ENCODE results near the gene ZFP62.
"Not testable (repeated sequence)": the region's sequence is repeated elsewhere in the genome, so short reads cannot be mapped to it uniquely, and the experiment has no call there.

ZFP62 gene

DNA sequence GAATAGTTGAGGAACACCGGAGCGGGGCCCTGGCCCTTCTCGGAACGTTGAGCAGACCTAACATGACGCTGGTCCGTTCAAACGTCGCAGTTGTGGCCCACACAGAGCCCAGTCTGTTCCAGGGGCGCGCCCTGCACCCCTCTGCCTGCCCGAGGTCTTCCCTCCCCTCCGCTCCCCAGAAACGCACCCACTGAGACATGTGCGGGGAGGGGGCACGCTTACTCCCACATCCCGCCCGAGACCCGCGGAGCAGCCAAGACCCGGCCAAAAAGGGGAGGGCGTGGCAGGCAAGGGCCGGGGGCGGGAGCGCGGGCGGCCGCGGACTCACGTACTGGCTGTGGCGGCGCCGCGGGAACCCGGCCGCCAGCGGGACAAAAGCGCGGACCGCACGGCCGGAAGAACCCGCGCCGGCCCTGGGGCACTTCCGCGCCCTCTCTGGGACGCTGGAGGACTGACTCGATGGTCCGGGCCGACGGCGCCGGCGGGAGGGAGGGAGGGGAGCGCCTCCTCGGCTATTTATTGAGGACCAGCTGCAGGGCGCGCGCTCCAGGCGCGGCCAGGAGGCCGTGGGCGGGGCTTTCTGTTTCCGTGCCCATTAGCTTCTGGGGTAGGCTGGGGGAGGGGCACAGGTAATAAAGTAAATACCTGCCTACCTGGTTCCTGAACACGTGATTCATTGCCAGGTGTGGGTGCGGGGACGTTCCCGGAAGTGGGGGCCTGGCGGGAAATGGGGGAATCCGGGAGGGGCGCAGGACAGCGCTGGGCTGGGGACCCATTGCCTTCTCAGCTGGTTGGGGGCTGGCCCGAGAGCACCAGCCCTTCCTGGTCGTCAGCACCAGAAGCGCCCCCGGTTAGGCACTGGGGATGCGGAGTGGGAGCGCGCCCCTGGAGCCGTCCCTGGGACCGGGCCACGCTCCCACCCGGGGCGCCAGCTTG lies at the start of gene ZFP62:
Gene ZFP62 (minus strand): TSS at position 390 of the 936 bp plus-strand sequence. CDS start 57 bp downstream, at position 333.
- Histone ChIP-seq H3K9me3 (ENCODE audit: insufficient read depth, low read depth, low read length) (no peaks in the 10 kb centered on the region), H3K36me3 (ENCODE audit: insufficient read depth, low read depth, low read length) (peaks cover under 1% of the 10 kb centered on the region), H3K27ac (ENCODE audit: low read length) (peak within 1 kb of the TSS; percentile 70), H3K9ac (ENCODE audit: low read depth, low read length) (peak within 1 kb of the TSS; percentile 88), H3K4me3 (ENCODE audit: low read length) (peak within 1 kb of the TSS; percentile 76), H3K27me3 (ENCODE audit: insufficient read depth, low read length) (no peaks in the 10 kb centered on the region), H3K4me1 (ENCODE audit: insufficient read depth, low read length) (peaks cover 7% of the 10 kb centered on the region; the same call in 1 of the 2 replicates)

DNA sequence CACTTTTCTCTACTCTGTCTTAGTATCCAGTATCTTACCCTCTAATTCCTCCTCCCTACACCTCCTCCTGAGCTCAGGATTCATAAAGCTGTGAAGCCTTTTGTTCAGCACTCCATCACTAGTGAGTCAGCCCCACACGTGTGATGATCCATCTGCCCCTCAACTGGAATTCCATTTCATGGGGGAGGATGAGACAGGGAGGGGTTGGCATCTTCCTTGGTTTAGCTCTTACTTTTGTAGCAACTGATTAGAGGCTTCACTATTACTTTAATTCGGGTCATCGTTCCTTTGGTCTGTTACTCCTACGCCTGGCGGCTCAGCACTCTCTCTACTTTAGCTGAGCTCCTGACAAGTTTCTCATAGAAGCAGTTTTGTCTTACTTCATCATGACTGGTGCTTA lies 49.7 kb upstream of the ZFP62 start:
- peaks cover 14% of the 10 kb centered on the region; the same call in 1 of the 2 replicates for H3K4me1 ChIP-seq (ENCODE audit: insufficient read depth, low read length)
- no peaks in the 10 kb centered on the region; the same call in 1 of the 2 replicates for H3K9me3 ChIP-seq (ENCODE audit: insufficient read depth, low read depth, low read length)

DNA sequence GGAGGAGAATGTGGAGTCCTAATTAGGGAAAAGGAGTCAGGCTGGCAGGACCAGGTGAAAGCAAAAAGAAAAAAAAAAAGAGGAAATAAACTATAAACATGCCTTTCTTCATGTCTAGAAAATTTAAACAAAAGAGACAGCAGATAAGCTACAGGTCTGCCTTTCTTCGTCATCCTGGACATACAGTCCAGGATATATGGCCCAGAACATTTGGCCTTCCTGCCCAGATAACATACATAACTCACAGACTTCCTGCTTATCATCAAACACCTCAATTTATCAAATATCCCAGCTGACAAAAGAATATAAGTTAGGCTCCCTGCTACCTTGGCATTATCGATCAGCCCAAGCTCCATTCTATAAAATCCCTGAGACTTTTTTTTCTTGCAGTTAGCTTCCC lies 49.1 kb upstream of the ZFP62 start:
- Histone ChIP-seq H3K27ac (ENCODE audit: low read length) (no peak overlapping the region), H3K4me1 (ENCODE audit: insufficient read depth, low read length) (peaks cover 14% of the 10 kb centered on the region; the same call in 1 of the 2 replicates), H3K4me3 (ENCODE audit: low read length) (no peak overlapping the region), H3K9me3 (ENCODE audit: insufficient read depth, low read depth, low read length) (no peaks in the 10 kb centered on the region; the same call in 1 of the 2 replicates), H3K36me3 (ENCODE audit: insufficient read depth, low read depth, low read length) (no peaks in the 10 kb centered on the region), H3K27me3 (ENCODE audit: insufficient read depth, low read length) (no peaks in the 10 kb centered on the region), H3K9ac (ENCODE audit: low read depth, low read length) (no peak overlapping the region)

More for the DNA sequence above, 49.7 kb upstream of the ZFP62 start:
- Histone ChIP-seq H3K4me3 (ENCODE audit: low read length) (no peak overlapping the region), H3K9ac (ENCODE audit: low read depth, low read length) (no peak overlapping the region), H3K36me3 (ENCODE audit: insufficient read depth, low read depth, low read length) (no peaks in the 10 kb centered on the region), H3K27me3 (ENCODE audit: insufficient read depth, low read length) (no peaks in the 10 kb centered on the region), H3K27ac (ENCODE audit: low read length) (no peak overlapping the region)

DNA sequence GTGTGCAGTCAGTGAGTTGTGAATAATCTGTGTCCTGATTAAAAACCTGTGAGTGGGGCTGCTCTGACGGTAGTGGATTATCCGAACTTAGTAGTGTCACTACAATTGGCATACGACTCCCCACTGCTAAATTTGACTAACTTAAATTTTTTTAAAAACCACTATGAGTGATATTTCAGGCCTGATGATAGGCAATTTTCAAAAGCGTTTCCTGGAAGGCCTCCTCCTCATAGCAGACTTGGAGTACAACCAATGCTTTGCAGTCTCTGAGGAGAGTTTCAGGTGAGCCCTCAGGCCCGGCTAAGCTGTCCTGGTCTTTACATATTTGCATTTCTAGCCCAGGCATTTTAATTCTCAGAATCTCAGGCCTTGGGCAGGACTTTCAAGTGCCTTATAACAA lies 48.7 kb upstream of the ZFP62 start:
- Histone ChIP-seq H3K27me3 (ENCODE audit: insufficient read depth, low read length) (no peaks in the 10 kb centered on the region), H3K27ac (ENCODE audit: low read length) (no peak overlapping the region), H3K36me3 (ENCODE audit: insufficient read depth, low read depth, low read length) (no peaks in the 10 kb centered on the region), H3K4me3 (ENCODE audit: low read length) (no peak overlapping the region), H3K4me1 (ENCODE audit: insufficient read depth, low read length) (peaks cover 14% of the 10 kb centered on the region; the same call in 1 of the 2 replicates), H3K9ac (ENCODE audit: low read depth, low read length) (no peak overlapping the region), H3K9me3 (ENCODE audit: insufficient read depth, low read depth, low read length) (no peaks in the 10 kb centered on the region; the same call in 1 of the 2 replicates)

DNA sequence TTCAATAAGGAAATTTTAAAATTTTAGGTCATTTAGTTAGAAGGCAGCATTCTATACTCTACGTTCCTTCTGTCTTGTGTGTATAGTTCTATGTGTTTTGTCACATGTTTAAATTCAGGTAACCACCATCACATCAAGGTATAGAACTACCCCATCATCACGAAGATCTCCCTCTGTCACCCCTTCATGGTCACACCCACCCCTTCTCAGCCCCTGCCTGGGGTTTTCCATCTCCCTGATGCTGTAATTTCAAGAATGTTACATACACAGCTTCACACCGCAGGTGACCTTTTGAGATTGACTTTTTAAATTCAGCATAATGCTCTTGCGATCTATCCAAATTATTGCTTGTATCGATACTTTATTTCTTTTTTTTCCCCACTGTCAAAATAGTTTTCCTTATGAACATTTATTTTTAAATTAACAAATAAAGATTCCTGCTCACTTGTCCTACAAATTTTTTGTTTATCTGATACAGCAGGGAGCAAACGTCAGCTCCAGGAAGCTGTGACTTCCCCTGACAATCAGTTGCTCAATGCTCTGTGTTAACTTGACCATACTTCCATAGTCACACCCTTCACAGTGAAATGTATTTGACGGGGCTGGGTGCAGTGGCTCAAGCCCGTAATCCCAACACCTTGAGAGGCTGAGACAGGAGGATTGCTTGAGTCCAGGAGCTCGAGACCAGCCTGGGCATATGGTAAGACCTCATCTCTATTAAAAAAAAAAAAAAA lies 48.1 kb upstream of the ZFP62 start:
- H3K4me3 ChIP-seq (ENCODE audit: low read length) = no peak overlapping the region
- H3K9ac ChIP-seq (ENCODE audit: low read depth, low read length) = no peak overlapping the region
- H3K4me1 ChIP-seq (ENCODE audit: insufficient read depth, low read length) = peaks cover 14% of the 10 kb centered on the region; the same call in 1 of the 2 replicates
- H3K27me3 ChIP-seq (ENCODE audit: insufficient read depth, low read length) = no peaks in the 10 kb centered on the region
- H3K9me3 ChIP-seq (ENCODE audit: insufficient read depth, low read depth, low read length) = no peaks in the 10 kb centered on the region; the same call in 1 of the 2 replicates
- H3K36me3 ChIP-seq (ENCODE audit: insufficient read depth, low read depth, low read length) = no peaks in the 10 kb centered on the region
- H3K27ac ChIP-seq (ENCODE audit: low read length) = no peak overlapping the region

DNA sequence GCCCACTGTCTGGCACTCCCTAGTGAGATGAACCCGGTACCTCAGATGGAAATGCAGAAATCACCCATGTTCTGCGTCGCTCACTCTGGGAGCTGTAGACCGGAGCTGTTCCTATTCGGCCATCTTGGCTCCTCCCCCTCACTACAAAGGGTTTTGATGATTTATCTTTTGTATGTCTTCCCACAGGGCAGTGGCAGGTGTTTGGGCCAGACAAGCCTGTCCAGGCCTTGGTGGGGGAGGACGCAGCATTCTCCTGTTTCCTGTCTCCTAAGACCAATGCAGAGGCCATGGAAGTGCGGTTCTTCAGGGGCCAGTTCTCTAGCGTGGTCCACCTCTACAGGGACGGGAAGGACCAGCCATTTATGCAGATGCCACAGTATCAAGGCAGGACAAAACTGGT lies 47.3 kb upstream of the ZFP62 start:
- H3K36me3 ChIP-seq (ENCODE audit: insufficient read depth, low read depth, low read length) = no peaks in the 10 kb centered on the region
- peaks cover 14% of the 10 kb centered on the region; the same call in 1 of the 2 replicates for H3K4me1 ChIP-seq (ENCODE audit: insufficient read depth, low read length)
- no peaks in the 10 kb centered on the region for H3K27me3 ChIP-seq (ENCODE audit: insufficient read depth, low read length)
- H3K9ac ChIP-seq (ENCODE audit: low read depth, low read length) = no peak overlapping the region
- no peak overlapping the region for H3K27ac ChIP-seq (ENCODE audit: low read length)
- H3K9me3 ChIP-seq (ENCODE audit: insufficient read depth, low read depth, low read length) = no peaks in the 10 kb centered on the region; the same call in 1 of the 2 replicates
- H3K4me3 ChIP-seq (ENCODE audit: low read length) = peak overlapping the region; percentile 2; the same call in 1 of the 2 replicates

DNA sequence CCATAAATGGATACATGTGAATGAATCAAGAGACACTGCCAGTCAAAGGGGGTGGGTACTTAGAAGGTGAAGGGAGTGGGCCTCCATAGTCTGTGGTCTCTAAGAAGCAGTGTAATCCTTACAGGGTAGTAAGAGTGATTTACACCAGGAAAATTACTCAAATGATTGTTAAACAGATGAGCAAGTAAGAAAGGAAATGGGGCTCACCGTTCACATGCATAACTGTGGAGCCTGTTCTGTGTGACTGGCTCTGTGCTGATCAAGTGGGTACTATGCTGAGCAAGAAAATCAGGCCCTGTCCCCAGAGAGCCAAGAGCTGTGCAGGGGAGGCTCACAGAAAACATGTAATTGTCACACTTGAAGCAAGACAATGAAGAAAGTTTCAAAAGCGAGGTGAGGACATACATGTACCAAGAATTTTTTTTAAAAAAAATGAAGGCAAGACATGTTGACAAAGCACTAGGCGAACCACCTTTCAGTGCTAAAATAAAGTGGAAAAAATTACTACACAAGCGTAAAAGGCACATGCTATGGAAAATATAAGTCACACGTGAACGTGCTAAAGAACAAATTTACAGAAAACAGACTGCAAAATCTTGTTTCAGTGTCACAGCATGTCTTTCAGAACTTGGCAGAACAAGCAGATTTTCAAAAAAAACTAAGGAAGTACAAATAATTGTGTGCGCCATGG lies 40.4 kb upstream of the ZFP62 start:
- no peaks in the 10 kb centered on the region for H3K4me1 ChIP-seq (ENCODE audit: insufficient read depth, low read length)
- no peaks in the 10 kb centered on the region for H3K27me3 ChIP-seq (ENCODE audit: insufficient read depth, low read length)
- H3K36me3 ChIP-seq (ENCODE audit: insufficient read depth, low read depth, low read length) = no peaks in the 10 kb centered on the region
- H3K4me3 ChIP-seq (ENCODE audit: low read length) = no peak overlapping the region
- H3K9me3 ChIP-seq (ENCODE audit: insufficient read depth, low read depth, low read length) = no peaks in the 10 kb centered on the region
- no peak overlapping the region for H3K27ac ChIP-seq (ENCODE audit: low read length)
- no peak overlapping the region for H3K9ac ChIP-seq (ENCODE audit: low read depth, low read length)

DNA sequence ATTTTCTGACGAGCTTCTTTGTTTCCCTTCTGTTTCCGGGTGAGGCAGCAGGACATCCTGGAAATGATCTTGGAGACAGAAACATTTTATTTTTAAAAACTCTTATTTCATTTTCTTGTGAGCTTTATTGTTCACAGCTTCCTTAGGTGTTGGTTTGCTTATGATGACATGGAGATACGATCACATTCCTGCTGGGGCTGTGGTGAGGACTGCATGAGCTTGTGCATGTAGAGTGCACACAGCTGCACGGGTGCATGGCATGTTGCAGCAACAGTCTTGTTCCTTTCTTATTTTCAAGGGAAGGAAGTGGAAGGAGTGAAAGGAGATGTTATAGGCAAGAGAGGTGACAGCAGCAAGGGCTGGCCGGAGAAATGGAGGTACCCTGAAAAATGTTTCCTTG lies 39.1 kb upstream of the ZFP62 start:
- H3K4me3 ChIP-seq (ENCODE audit: low read length) = no peak overlapping the region
- H3K9ac ChIP-seq (ENCODE audit: low read depth, low read length) = no peak overlapping the region
- no peaks in the 10 kb centered on the region for H3K27me3 ChIP-seq (ENCODE audit: insufficient read depth, low read length)
- no peaks in the 10 kb centered on the region for H3K36me3 ChIP-seq (ENCODE audit: insufficient read depth, low read depth, low read length)
- no peaks in the 10 kb centered on the region for H3K4me1 ChIP-seq (ENCODE audit: insufficient read depth, low read length)
- H3K27ac ChIP-seq (ENCODE audit: low read length) = no peak overlapping the region
- no peaks in the 10 kb centered on the region for H3K9me3 ChIP-seq (ENCODE audit: insufficient read depth, low read depth, low read length)

DNA sequence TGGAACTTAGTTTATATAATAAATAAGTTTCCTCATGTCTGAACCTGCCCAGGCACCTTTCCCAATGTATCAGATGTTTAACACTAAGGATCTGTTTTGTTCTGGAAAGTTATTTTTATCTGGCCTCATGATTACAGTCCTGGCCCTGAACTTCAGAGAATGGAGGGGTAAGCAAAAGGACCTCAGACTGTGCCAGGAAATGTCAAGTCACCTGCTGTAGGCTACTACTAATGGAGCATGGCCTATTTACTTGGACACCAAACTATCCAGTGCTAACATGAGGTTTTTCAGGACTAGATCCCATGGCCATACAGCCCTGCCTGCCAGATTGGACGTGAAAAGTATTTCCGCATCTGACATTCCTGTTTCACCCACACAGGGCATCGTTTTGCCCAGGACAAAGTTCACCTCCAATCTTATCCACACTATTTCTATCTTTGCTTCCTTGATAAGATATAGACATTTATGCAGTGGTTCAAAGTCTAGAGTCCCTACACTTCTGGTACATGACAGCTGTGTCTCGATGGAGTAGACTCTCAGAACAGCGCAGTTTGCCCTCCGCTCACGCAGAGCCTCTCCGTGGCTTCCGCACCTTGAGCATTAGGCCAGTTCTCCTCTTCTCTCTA lies 37.7 kb upstream of the ZFP62 start, which contains the start of gene BTNL8:
Gene BTNL8 (plus strand): TSS at position 539 of the 626 bp plus-strand sequence. CDS start 152 bp downstream, outside the sequence.
- no peaks in the 10 kb centered on the region for H3K36me3 ChIP-seq (ENCODE audit: insufficient read depth, low read depth, low read length)
- H3K27me3 ChIP-seq (ENCODE audit: insufficient read depth, low read length) = no peaks in the 10 kb centered on the region
- H3K4me1 ChIP-seq (ENCODE audit: insufficient read depth, low read length) = no peaks in the 10 kb centered on the region
- no peaks in the 10 kb centered on the region for H3K9me3 ChIP-seq (ENCODE audit: insufficient read depth, low read depth, low read length)
- no peak within 1 kb of the TSS for H3K4me3 ChIP-seq (ENCODE audit: low read length)
- no peak within 1 kb of the TSS for H3K27ac ChIP-seq (ENCODE audit: low read length)
- H3K9ac ChIP-seq (ENCODE audit: low read depth, low read length) = no peak within 1 kb of the TSS

DNA sequence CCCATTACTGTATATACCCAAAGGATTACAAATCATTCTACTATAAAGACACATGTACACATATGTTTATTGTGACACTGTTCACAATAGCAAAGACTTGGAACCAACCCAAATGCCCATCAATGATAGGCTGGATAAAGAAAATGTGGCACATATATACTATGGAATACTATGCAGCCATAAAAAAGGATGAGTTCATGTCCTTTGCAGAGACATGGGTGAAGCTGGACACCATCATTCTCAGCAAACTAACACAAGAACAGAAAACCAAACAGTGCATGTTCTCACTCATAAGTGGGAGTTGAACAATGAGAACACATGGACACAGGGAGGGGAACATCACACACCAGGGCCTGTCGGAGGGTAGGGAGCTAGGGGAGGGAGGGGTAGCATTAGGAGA lies 34.3 kb upstream of the ZFP62 start:
- H3K9ac ChIP-seq (ENCODE audit: low read depth, low read length); H3K4me3 ChIP-seq (ENCODE audit: low read length); H3K36me3 ChIP-seq (ENCODE audit: insufficient read depth, low read depth, low read length); H3K9me3 ChIP-seq (ENCODE audit: insufficient read depth, low read depth, low read length); H3K4me1 ChIP-seq (ENCODE audit: insufficient read depth, low read length); H3K27ac ChIP-seq (ENCODE audit: low read length); H3K27me3 ChIP-seq (ENCODE audit: insufficient read depth, low read length): not testable (repeated sequence)

DNA sequence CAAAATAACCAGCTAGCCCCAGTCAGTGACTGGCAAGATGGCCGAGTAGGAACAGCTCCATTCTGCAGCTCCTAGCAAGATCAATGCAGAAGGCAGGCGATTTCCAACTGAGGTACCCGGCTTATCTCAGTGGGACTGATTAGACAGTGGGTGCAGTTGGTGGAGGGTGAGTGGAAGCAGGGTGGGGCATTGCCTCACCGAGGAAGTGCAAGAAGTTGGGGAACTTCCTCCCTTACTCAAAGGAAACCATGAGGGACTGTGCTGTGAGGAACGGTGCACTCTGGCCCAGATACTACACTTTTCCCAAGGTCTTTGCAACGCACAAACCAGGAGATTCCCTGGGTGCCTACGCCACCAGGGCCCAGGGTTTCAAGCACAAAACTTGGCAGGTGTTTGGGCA lies 28.3 kb upstream of the ZFP62 start:
- Histone ChIP-seq H3K4me1 (ENCODE audit: insufficient read depth, low read length) (no peaks in the 10 kb centered on the region), H3K9ac (ENCODE audit: low read depth, low read length) (no peak overlapping the region), H3K9me3 (ENCODE audit: insufficient read depth, low read depth, low read length) (no peaks in the 10 kb centered on the region), H3K36me3 (ENCODE audit: insufficient read depth, low read depth, low read length) (no peaks in the 10 kb centered on the region), H3K27me3 (ENCODE audit: insufficient read depth, low read length) (no peaks in the 10 kb centered on the region), H3K4me3 (ENCODE audit: low read length) (no peak overlapping the region), H3K27ac (ENCODE audit: low read length) (no peak overlapping the region)

Data from iPS-20b (cell line).